Stimulated activated CD8-positive, alpha-beta memory T cell treated with anti-CD3 and anti-CD28 coated beads, Interleukin-7, amount 100 ng/mL, for 48 hours (primary cell): ENCODE measurements around the gene PYGO2.
"Not testable (repeated sequence)": the region's sequence is repeated elsewhere in the genome, so short reads cannot be mapped to it uniquely, and the experiment has no call there.

Experiments used
- DNase-seq, 2 donors: peaks; one replicate each; pipeline ENCODE4 v3.0.0-alpha.2; 2020; ENCODE audit warnings: low read depth in 1 of 2; ENCODE audit errors: extremely low read depth in 1 of 2

PYGO2 gene

GRCh38 chr1:154982897-154983648 is 21.5 kb upstream of the PYGO2 start, which contains the start of gene FLAD1:
TSS of gene FLAD1 (plus strand) at chr1:154983344. CDS start at chr1:154983695, 351 bp downstream.
- peak; percentile 91 to 96 for DNase-seq

DNA sequence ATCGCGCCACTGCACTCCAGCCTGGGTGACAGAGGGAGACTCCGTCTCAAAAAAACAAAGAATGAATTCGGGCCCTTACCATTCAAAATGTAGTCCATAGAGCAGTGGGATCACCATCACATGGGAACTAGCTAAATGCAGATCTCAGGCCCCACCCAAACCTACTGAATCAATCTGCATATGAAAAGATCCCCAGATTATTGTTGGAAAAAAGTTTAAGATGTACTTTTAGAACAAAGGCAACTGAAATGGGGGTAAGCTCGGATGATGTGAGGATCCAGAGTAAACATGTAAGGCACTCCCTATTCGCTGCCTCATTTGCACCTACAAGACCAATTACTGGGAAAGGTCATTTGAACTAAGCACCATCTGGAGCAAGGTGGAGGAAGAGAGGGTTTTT is 20.8 kb upstream of the PYGO2 start:
- DNase-seq = no peak

- no peak for DNase-seq
These were observed 16.8 kb upstream of the PYGO2 start for GRCh38 chr1:154978360-154978759.

GRCh38 chr1:154977762-154978161 is 16.2 kb upstream of the PYGO2 start:
- not testable (repeated sequence) for DNase-seq

GRCh38 chr1:154975409-154976059 is 14.0 kb upstream of the PYGO2 start:
- peak; percentile 48 to 69 for DNase-seq

DNA sequence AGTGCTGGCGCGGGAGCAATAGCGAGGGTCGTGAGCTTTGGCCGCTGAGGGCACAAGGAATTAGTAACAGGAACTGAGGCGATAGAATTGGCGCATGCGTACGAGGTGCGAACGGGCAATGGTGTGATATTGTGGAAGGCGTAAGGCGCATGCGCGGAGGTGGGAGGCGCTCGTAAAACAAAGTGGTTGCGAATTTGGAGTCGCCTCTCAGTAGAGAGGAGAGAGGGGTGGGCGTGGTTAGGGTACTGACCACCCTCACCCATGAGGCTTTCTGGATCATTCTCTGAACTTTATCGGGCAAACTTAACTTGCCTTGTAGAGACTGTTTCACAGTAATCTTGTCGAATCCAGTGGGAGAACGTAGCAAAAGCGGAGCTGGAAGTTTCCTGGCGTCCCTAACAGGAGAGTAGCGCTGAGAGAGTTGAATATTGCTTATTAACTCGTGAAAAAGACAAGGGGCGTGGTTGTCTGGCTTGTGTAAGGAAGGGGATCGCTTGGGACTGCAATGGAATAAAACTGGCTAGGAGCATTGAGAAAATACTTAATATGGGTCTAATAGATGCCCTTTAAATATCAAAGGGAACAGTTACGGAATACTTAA is 13.3 kb upstream of the PYGO2 start:
- DNase-seq = peak; percentile 86 to 93

GRCh38 chr1:154974102-154974807 is 12.7 kb upstream of the PYGO2 start, which contains the start of gene CKS1B:
TSS of gene CKS1B (plus strand) at chr1:154974681. CDS start at chr1:154974746, 65 bp downstream.
- peak; percentile 88 to 93 for DNase-seq

- DNase-seq = peak; percentile 84 to 94
These were observed 11.9 kb upstream of the PYGO2 start for GRCh38 chr1:154973344-154974101.

DNA sequence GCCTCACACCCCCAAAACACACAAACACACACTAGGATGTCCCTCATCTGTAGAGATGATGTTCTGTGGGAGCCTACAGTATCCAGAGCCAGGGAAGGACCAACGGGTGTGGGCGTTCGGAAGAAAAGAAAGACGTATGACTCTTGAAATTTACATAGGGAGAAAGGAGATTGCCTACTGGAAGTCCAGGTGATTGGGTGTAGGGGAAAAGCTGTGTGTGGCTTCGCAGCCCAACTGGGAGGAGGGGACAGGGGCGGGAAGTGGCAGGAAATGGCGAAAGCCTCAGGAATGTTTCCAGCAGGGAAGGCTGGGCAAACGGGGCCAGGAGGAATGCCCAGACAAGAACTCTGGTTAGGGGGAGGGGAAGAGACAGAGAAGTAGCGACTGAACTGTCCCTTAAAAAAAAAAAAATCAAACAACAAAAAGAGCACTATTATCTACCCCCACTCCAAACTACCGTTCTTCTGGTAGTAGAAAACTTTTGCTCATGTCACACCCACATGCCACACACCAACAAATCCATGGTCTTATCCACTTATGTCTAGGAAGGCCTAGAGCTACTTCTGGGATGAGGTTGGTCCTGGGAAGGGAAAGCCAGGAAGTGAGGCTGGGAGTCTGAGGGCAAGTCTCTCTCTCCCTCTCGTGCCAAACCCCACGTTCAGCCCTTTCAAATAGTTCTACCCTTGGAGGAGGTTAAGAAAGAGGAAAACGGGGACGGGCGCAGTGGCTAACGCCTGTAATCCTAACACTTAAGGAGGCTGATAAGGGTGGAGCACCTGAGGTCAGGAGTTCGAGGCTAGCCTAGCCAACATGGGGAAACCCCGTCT is 11.1 kb upstream of the PYGO2 start:
- no peak for DNase-seq

- no peak for DNase-seq
These were observed 10.6 kb upstream of the PYGO2 start for GRCh38 chr1:154972213-154972516.

DNA sequence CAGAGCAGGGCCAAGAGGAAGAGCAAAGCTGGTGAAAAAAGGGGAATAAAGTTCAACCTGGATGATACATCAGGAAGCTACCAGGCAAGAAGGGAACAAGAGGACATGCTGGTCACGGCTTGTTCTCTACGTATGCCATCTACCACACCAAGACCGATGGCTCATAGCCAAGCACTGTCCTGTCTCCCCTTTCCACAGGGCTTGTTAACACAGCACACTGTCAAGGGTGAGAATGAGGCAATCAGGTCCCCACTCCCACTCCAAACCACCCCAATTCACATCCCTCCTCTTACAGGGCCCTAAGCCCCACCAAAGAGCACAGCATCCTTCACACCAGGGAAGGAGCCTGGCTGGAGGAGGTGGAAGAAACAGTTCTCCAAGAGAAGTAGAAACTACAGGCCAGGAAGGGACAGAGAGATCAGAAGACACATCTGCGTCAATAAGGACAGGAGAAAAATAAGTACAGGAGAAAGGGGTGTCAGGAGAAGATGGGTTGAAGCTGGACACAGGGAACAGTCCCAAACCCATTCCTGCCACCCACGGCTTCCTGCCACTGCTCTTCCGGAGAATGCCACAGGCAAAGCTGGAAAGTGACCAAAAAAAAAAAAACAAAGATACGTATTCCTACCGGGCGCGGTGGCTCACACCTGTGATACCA is 9.9 kb upstream of the PYGO2 start:
- no peak for DNase-seq

- peak in 1 of 2 donors; percentile 41 for DNase-seq
These were observed 9.2 kb upstream of the PYGO2 start, which contains the start of gene SHC1 for GRCh38 chr1:154970631-154971340. TSS of gene SHC1 (minus strand) at chr1:154970747. CDS start at chr1:154970526, 221 bp downstream.

- no peak for DNase-seq
These were observed 8.4 kb upstream of the PYGO2 start for GRCh38 chr1:154969860-154970452.

DNA sequence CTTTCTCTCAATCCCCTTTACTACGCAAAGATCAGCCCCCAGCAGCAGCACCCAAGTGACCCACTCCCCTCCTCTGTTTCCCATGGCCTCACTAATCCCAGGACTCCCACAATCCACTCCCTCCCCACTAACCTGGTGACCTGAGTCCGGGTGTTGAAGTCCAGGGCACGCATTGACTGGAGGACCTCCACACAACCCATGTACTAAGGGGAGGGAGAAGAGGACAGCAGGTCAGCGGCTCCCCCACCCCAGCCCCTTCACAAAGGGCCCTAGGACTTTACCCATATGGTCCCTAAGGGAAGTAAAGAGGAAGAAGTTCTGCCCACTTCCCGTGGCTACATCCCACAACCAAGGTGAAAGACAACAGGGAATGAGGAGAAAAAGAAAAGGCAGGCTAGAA is 7.7 kb upstream of the PYGO2 start:
- no peak for DNase-seq

GRCh38 chr1:154968731-154969130 is 7.1 kb upstream of the PYGO2 start:
- no peak for DNase-seq

- no peak for DNase-seq
These were observed 5.9 kb upstream of the PYGO2 start for GRCh38 chr1:154967331-154967950.

GRCh38 chr1:154966111-154966510 is 4.5 kb upstream of the PYGO2 start:
- DNase-seq = no peak

DNA sequence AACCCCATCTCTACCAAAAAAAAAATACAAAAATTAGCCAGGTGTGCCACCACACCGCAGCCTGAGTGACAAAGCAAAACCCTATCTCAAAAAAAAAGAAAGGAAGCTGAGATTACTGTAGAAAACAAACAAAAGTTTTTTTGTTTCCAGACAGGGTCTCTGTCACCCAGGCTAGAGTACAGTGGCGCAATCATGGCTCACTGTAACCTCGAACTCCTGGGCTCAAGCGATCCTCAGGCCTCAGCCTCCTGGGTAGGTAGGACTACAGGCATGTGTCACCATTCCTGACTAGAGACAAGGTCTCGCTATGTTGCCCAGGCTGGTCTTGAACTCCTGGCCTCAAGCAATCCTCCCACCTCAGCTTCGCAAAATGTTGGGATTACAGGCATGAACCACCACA is 2.8 kb upstream of the PYGO2 start:
- DNase-seq = no peak
